Measurements from ENCODE around the gene MRPS18A. TPM values are rescaled to one million over a fixed set of nuclear protein-coding genes. Genes with fewer than 3 reads are reported as not detected.

MRPS18A gene
- total and polyA plus RNA-seq, 2 of the 8 experiments (the other 6 are each of a cell fraction or from before 2014, with no cell fraction given): 48.3 to 121 TPM

- H2BK5ac ChIP-seq (ENCODE audit: low read depth, low read length): no peak overlapping the region
- no peak for FAIRE-seq
- no peak overlapping the region for H3K18ac ChIP-seq (ENCODE audit: extremely low read depth, low read length)
- H2BK20ac ChIP-seq (ENCODE audit: low read length): no peak overlapping the region
- H3K23ac ChIP-seq (ENCODE audit: insufficient read length): no peak overlapping the region
- no peaks in the 10 kb centered on the region for H3K9me3 ChIP-seq (ENCODE audit: insufficient read depth in 2 of 2, low read depth in 1 of 2, low read length in 1 of 2)
- peak; percentile 49 to 85 for DNase-seq (ENCODE audit: low read depth in 1 of 2, low spot score in 2 of 2)
- no peak overlapping the region for H2AFZ ChIP-seq (ENCODE audit: low read length)
- H3K4me1 ChIP-seq (replicated peaks in 1 of 4; ENCODE audit: control insufficient read depth in 3 of 4, insufficient read depth in 4 of 4, low read length in 3 of 4): peaks cover 0 to 8% (median 0%) of the 10 kb centered on the region in 4 experiments; a peak in 4 of 7 replicates
- peak; percentile 89 for TF ChIP-seq RAD21 (IDR thresholded peaks at IDR 0.05 in 1 of 2, conservative IDR thresholded peaks at IDR 0.05 in 1 of 2; ENCODE audit: low read depth in 2 of 2, low read length in 2 of 2)
- peak; percentile 77 to 82 (median 81) for TF ChIP-seq CTCF (IDR thresholded peaks at IDR 0.05; ENCODE audit: control extremely low read depth in 1 of 3, insufficient read depth in 1 of 3, low read depth in 1 of 3, low read length in 3 of 3)
- 0 out of 2 replicates have a peak, but pooled peaks have one; percentile 19 for TF ChIP-seq GABPA (IDR thresholded peaks at IDR 0.05; ENCODE audit: borderline replicate concordance, insufficient read depth, low read length)
- TF ChIP-seq EZH2 (IDR thresholded peaks at IDR 0.05; ENCODE audit: low read depth, low read length, severe bottlenecking): no peak
- no peak overlapping the region for H3K4ac ChIP-seq (replicated peaks; ENCODE audit: insufficient read length, low read depth, low read length)
- no peak overlapping the region for H4K8ac ChIP-seq (ENCODE audit: extremely low read depth, insufficient read depth, low read length)
- H3K79me2 ChIP-seq (ENCODE audit: control insufficient read depth in 1 of 2, insufficient read depth in 2 of 2, low read length in 2 of 2): no peaks in the 10 kb centered on the region
- no peak overlapping the region for H2BK120ac ChIP-seq (replicated peaks; ENCODE audit: low read depth, low read length)
- ChIA-PET CTCF (ENCODE audit: partially characterized antibody) (interaction anchor here (0.7 to 7.4 kb wide), 43 partner anchors 8 to 357 kb away, joined by 3 to 89 read pairs (median 5); no protein-coding TSS in a partner anchor), POLR2A (ENCODE audit: partially characterized antibody) (interaction anchor here (0.7 to 2.7 kb wide), 5 partner anchors 33 to 406 kb away, joined by 3 to 18 read pairs (median 3); partner anchors contain the start of gene VEGFA)
- H3K4me2 ChIP-seq (ENCODE audit: insufficient read depth in 1 of 2, low read depth in 2 of 2, low read length in 2 of 2): no peak overlapping the region
- H4K91ac ChIP-seq (replicated peaks; ENCODE audit: insufficient read length, low read length): no peak overlapping the region
- H3K27me3 ChIP-seq (replicated peaks in 1 of 4; ENCODE audit: control insufficient read depth in 3 of 4, extremely low read depth in 1 of 4, insufficient read depth in 3 of 4, low read length in 3 of 4): no peaks in the 10 kb centered on the region
- no peak overlapping the region for H4K5ac ChIP-seq (ENCODE audit: insufficient read length, low read depth, low read length)
- no peaks in the 10 kb centered on the region for H3K23me2 ChIP-seq (ENCODE audit: low read depth, low read length)
- H3K9ac ChIP-seq (replicated peaks in 1 of 4; ENCODE audit: extremely low read depth in 1 of 4, low read depth in 3 of 4, low read length in 3 of 4): no peak overlapping the region
- no peak overlapping the region for H3K4me3 ChIP-seq (ENCODE audit: extremely low read depth in 1 of 4, insufficient read depth in 2 of 4, low read depth in 3 of 4, low read length in 4 of 4)
- H2BK12ac ChIP-seq (ENCODE audit: low read depth, low read length): no peak overlapping the region
- no peak overlapping the region for H3K27ac ChIP-seq (ENCODE audit: low read depth, low read length)
- WGBS, 2 experiments (ENCODE audit: extremely low coverage in 1 of 2, insufficient coverage in 1 of 2, insufficient read length in 1 of 2, insufficient replicate concordance in 2 of 2, low coverage in 1 of 2, low lambda C conversion rate in 2 of 2, missing lambda C conversion rate in 1 of 2): 59% methylated on average over 9 of the region's 9 CpGs; no CpG with 5 or more reads in 1 of the 2 experiments
- no peak overlapping the region for H3K56ac ChIP-seq (replicated peaks; ENCODE audit: insufficient read length, low read depth, low read length)
- H4K20me1 ChIP-seq (replicated peaks in 1 of 2; ENCODE audit: control insufficient read depth in 1 of 2, insufficient read depth in 2 of 2, low read length in 2 of 2): no peaks in the 10 kb centered on the region
- H3K79me1 ChIP-seq (ENCODE audit: low read depth, low read length): no peaks in the 10 kb centered on the region
- no peaks in the 10 kb centered on the region for H3K36me3 ChIP-seq (ENCODE audit: control insufficient read depth in 2 of 4, insufficient read depth in 4 of 4, low read length in 3 of 4)
- H2AK5ac ChIP-seq (ENCODE audit: low read depth, low read length): no peak overlapping the region
- no peak overlapping the region for H2BK15ac ChIP-seq (ENCODE audit: low read length)
- H3K14ac ChIP-seq (ENCODE audit: insufficient read length): no peak overlapping the region
Observed at GRCh38 chr6:43723737-43724295, 36.2 kb upstream of the MRPS18A start.

Data from H1 (cell line).